ENCODE measurements around the gene BBS10.
A peak's percentile ranks its signal among the peaks of the same experiment; 100 is the strongest.
"Not testable (repeated sequence)": the region's sequence is repeated elsewhere in the genome, so short reads cannot be mapped to it uniquely, and the experiment has no call there.

Gene BBS10

DNA sequence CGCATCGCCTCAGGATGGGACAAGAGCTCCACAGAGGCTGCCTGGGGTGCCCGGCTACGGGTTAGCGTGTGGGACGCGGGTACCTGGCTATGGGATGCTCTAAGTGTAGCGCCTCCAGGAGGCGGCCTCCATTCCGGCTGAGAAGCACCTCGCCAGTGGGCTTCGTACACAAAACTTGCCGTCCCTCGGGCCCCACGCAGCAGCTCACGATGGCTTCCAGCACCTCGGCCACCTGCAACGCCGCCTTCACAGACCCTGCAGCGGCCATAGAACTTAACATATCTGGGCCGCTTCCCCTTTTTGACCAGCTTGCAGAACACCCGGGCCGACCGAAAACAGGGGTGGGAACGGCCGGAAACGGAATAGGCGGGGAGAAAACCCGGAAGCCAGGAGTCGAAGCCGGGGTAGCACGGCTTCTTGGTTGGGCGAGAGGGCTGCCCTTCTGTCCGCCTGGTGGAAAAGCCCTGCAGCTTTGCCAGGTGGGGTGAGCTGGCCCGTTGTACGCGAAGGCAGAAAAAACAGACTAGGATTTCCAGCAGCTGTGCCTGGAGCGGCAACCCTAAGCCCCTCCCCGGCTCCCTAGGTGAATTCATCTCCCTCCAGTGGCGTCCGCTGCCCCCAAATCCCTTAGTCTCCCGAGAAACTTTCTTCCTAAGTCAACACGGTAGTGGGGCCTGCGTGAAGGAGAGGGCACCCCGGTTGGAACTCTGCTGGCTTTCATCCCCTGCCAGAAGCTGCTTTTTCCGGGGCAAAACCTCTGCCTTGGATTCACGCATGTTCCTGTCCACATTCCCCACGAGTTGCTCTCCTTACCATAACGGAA lies at the start of gene BBS10:
Gene BBS10 (minus strand): TSS at position 337 of the 823 bp plus-strand sequence. CDS start 57 bp downstream, at position 280.
- DNase-seq (ENCODE audit: low read depth, low spot score): peak; percentile 72

- DNase-seq (ENCODE audit: low read depth, low spot score): no peak
Observed at GRCh38 chr12:76391461-76391860, 43.2 kb upstream of the BBS10 start.

GRCh38 chr12:76387614-76388013 lies 39.4 kb upstream of the BBS10 start:
- no peak for DNase-seq (ENCODE audit: low read depth, low spot score)

- DNase-seq (ENCODE audit: low read depth, low spot score): no peak
Observed at GRCh38 chr12:76384560-76384959, 36.3 kb upstream of the BBS10 start.

- DNase-seq (ENCODE audit: low read depth, low spot score): no peak
Observed at GRCh38 chr12:76383988-76384387, 35.8 kb upstream of the BBS10 start.

- DNase-seq (ENCODE audit: low read depth, low spot score): no peak
Observed at GRCh38 chr12:76379261-76379660, 31.0 kb upstream of the BBS10 start.

DNA sequence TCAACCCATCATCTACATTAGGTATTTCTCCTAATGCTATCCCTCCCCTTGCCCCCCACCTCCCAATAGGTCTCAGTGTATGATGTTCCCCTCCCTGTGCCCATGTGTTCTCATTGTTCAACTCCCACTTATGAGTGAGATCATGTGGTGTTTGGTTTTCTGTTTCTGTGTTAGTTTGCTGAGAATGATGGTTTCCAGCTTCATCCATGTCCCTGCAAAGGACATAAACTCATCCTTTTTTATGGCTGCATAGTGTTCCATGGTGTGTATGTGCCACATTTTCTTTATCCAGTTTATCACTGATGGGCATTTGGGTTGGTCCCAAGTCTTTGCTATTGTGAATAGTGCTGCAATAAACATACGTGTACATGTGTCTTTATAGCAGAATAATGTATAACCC lies 28.7 kb upstream of the BBS10 start:
- not testable (repeated sequence) for DNase-seq (ENCODE audit: low read depth, low spot score)

DNA sequence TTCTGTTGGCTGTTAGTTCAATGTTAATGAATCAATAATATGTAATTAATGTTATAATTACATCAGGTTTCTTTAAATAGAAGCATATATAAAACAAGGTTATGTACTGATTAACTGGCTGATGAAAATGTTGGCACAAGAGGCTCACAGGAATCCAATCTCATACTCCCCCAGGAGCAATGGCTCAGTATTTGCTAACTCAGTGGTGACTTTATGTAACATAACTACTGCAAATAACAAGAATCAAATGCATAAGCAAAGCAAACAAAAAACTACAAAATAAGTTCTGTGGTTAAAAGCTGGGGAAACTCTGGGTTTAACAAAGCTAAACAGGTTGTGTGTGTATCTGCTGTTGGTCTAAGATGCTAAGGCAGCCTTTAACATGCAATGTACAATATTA lies 27.7 kb upstream of the BBS10 start:
- DNase-seq (ENCODE audit: low read depth, low spot score): no peak

DNA sequence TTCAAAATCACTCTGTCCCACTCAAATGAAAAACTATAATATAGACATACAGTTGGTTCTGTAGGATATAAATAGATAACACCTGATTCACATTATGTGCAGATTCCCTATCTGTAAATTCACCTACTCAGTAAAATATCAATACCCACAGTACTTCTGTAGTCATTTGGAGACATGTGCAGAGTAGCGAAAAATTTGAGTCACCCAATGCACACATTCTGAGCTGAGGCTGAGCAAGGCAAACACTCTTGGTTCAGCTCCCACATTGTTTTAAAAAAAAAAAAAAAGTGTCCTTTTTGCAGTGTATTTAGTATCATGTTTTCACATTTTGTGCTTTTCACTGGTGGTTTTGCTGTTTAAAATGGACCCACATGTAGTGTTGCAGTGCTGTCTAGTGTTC lies 27.3 kb upstream of the BBS10 start:
- no peak for DNase-seq (ENCODE audit: low read depth, low spot score)

DNA sequence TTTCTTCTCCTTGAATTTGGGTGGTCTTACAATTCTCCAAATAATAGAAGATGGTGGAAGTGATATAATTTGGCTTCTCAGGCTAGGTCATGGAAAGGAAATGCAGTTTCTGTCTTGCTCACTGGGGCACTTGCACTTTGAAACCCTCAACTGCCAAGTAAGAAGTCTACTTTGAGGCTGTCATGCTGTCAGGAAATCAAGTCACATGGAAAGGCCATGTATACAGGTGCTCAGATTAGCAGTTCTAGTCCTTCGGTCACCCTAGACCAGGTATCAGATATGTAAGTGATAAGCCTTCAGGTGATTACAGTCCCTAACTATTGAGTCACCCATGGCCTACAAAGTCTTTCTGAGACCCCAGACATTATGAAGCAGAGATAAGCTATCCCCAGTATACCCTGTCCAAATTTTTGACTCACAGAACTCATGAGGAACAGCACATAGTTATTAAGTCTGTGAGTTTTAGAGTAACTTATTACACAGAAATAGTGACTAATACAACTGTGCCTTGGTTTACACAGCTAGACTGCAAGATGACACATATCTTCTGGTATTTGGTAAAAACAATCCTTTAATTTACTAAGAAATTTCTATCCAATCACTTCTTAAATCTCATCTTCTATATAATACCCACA lies 26.3 kb upstream of the BBS10 start:
- no peak for DNase-seq (ENCODE audit: low read depth, low spot score)

GRCh38 chr12:76368230-76368629 lies 20.0 kb upstream of the BBS10 start:
- no peak for DNase-seq (ENCODE audit: low read depth, low spot score)

DNA sequence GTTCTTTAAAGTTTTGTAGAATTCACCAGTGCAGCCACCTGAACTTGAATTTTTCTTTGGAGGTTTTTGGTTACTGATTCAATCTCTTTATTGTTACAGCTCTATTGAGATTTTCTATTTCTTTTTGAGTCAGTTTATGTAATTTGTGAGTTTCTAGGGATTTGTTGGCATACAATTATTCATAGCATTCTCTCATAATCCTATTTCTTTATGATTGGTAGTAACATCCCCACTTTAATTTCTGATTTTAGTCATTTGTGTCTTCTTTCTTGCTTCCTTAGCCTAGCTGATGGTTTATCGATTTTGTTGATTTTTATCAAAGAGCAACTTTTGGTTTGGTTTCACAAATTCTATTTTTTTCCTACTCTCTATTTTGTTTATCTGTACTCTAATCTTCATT lies 17.9 kb upstream of the BBS10 start:
- DNase-seq (ENCODE audit: low read depth, low spot score): no peak

GRCh38 chr12:76364131-76364530 lies 15.9 kb upstream of the BBS10 start:
- not testable (repeated sequence) for DNase-seq (ENCODE audit: low read depth, low spot score)

DNA sequence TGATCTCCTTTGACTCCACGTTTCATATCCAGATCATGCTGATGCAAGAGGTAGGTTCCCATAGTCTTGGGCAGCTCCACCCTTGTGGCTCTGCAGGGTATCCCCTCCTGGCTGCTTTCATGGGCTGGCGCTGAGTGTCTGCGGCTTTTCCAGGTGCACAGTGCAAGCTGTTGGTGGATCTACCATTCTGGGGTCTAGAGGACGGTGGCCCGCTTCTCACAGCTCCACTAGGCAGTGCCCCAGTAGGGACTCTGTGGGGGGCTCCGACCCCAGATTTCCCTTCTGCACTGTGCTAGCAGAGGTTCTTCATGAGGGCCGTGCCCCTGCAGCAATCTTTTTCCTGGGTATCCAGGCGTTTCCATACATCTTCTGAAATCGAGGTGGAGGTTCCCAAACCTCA lies 12.1 kb upstream of the BBS10 start:
- no peak for DNase-seq (ENCODE audit: low read depth, low spot score)

DNA sequence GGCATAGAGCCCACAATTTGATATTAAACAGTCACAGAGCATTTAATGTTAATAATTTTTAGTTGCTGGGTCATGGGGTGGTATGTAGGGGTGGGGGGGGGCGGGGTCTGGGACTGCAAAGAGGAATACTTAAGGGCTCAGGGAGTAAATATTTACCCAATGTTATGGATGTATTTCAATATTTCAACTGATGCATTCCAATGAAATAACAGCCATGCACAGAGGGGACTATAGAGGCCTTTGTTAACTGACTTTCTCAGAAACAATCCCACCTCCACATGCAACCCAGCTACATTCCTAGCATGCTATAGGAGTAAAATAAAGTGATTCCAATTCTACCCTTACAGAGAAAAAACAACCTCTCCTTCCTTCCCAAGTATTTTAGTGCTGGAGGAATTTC lies 7.9 kb upstream of the BBS10 start:
- no peak for DNase-seq (ENCODE audit: low read depth, low spot score)

DNA sequence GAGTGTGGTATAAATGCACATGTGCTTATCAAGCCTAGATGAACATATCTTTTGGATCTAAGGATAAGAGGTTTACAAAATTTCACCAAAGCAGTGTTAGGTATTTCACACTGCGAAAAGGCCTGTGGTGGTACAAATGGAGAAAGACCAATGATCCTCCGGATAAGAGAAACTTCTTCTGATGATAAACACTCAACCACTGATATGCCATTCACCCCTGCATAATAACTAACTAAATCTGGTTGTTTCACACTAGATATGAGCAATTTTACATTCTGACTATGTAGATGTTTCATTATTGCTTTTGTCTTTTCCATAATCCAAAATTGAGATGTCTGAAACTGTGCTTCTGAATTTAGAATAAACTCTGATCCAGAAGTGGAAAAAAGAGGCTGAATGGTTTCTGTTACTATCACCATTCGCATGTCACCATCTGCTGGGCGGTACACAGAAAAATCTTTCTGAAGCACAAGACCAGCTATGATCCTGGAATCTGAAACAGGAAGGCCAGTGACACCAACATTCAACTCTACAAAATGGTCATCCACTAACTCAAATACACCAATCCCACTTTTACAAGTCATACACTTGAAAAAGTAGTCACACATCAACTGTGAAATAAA lies 1.3 kb downstream of the BBS10 start:
- no peak for DNase-seq (ENCODE audit: low read depth, low spot score)

DNA sequence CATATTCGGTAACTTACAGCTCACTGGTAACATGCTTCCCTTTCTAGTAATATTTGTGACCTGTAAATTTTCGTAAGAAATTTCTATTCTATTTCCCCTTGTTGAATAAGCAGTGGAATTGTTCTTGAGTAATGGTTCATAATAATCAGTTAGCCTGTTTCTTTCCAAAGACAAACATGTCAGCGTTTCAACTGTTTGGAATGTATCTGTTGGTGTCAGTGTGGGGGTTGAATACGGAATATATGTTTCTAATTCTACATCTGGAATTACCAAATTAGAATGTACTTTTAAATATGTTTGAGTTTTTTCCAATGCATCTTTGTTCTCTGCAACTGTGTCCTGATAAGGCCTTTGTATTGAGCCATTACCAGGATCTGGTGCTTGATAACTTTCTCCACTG lies 2.0 kb downstream of the BBS10 start:
- DNase-seq (ENCODE audit: low read depth, low spot score): no peak

DNA sequence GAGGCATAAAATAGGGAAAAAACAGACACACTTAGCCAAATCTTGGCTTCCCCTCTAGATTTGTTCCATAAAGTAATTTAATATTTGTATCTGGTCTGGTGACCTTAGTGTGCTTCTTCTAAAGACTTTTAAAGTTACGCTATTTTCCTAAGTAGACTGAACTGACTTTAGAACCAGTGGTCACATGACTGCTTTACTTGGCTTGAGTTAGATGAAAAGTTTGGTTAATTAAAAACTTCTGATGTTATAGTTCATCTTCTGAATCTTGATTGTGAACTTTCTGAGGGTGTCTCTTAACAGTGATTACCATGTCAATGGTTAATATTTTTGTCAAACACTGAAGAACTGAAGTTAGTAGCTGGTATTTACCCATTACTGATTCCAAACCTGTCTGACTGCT lies 2.6 kb downstream of the BBS10 start:
- DNase-seq (ENCODE audit: low read depth, low spot score): no peak

- DNase-seq (ENCODE audit: low read depth, low spot score): no peak
Observed at GRCh38 chr12:76341436-76342030, 6.7 kb downstream of the BBS10 start.

DNA sequence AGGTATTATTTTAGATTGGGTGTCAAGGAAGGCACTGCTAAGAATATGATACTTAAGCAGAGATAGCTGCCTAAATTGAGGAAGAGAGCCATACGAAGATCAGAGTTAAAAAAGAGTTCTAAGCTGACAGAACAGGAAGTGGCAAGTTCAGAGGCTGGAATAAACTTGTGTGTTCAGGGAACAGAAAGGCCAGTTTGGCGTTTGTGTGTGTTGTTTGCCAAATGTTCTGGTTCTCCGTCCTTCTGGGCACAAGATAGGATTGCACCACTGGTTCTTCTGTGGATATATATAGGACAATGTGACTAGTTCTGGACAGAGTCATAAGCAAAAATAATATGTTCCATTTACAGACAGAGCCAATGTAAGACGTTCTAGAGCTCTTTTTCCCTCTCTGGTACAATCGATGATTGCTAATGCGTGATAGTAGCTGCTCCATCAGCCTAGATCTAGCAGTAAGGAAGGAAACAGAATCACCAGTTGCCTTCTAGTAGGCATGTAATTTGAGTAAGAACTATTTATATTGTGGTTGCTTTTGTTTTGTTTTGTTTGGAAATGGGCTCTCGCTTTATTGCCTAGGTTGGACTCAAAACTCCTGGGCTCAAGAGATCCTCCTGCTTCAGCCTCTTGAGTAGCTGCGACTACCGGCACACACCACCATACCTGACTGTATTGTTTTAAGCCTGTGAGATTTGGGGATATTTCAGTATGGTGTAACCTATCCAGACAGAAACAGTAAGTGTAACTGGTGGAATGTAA lies 7.4 kb downstream of the BBS10 start:
- DNase-seq (ENCODE audit: low read depth, low spot score): no peak

DNA sequence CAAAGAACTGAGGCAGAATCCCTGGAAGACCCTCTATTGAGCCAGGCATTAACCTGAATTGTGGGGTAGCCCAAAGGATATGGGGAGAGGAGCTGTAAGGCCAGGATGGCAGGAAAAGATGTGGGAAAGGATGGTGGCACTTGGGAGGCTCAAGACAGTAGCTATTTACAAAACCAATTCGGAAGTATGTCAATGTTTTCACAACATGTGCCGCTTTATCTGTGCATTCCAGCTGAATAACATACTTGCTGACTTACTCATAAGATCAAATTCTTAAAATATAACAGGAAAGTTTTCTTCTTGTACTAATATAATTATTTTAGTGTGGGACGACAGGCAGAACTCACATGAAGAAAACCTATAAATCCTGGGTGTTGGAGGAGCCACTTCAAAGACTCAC lies 10.6 kb downstream of the BBS10 start:
- no peak for DNase-seq (ENCODE audit: low read depth, low spot score)

GRCh38 chr12:76332606-76333005 lies 15.6 kb downstream of the BBS10 start:
- DNase-seq (ENCODE audit: low read depth, low spot score): no peak
